Inflammatory macrophage treated with lipopolysaccharide for 1 hour (primary cell): ENCODE results near the gene LY6G6C.

Experiments
- DNase-seq, 2 donors: peaks; one replicate each; pipeline ENCODE4 v3.0.0-alpha.2; 2020 to 2022

LY6G6C gene, protein sequence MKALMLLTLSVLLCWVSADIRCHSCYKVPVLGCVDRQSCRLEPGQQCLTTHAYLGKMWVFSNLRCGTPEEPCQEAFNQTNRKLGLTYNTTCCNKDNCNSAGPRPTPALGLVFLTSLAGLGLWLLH

DNA sequence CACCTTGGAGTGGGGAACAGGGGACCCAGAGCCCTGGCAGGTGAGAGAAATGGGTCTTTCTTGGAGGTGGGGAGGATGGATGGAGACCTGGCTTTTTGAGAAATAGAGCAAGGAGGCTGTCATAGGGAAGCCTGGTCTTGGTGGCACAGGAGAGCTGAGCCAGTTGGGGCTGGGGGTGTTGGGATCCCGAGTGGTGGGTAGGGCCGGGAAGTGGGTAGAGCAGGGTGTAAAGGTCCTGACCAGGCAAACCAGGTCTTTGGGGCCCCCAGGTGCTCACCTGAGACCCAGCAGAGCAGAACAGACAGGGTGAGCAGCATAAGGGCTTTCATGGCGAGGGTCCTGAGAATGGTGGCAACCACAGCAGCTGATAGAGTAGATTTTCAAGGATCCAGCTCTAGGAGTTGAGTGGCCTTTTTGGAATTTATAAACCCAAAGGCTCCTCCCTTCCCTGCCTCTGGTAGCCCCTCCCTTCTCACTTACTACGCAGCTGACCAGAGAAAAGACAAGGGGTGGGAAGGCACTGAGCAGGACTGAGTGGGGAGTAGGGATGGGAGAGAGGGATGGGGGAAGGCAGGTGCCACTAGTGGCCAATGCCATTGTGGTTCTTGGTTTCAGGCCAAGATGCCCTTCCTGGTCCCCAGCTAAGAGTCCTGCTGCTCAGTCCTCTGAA is at the start of gene LY6G6C:
Gene LY6G6C, minus strand, starts transcription at position 396 of the 670 bp plus-strand sequence. Its CDS starts 67 bp downstream, at position 329.
- DNase-seq: no peak

DNA sequence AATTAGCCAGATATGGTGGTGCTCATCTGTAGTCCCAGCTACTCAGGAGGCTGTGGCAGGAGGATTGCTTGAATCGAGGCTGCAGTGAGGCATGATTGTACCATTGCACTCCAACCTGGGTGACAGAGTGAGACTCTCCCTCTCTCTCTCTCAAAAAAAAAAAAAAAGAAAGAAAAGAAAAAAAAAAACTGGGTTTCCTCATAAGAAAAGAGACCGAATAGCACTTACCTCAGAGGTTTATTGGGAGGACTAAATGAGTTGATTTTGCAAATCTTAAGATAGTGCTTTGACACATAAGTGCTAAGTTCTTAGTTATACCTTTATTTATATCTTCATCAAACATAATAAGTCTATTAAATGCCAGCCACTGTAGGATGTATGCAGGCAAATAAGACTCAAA is 49.3 kb upstream of the LY6G6C start:
- no peak for DNase-seq

DNA sequence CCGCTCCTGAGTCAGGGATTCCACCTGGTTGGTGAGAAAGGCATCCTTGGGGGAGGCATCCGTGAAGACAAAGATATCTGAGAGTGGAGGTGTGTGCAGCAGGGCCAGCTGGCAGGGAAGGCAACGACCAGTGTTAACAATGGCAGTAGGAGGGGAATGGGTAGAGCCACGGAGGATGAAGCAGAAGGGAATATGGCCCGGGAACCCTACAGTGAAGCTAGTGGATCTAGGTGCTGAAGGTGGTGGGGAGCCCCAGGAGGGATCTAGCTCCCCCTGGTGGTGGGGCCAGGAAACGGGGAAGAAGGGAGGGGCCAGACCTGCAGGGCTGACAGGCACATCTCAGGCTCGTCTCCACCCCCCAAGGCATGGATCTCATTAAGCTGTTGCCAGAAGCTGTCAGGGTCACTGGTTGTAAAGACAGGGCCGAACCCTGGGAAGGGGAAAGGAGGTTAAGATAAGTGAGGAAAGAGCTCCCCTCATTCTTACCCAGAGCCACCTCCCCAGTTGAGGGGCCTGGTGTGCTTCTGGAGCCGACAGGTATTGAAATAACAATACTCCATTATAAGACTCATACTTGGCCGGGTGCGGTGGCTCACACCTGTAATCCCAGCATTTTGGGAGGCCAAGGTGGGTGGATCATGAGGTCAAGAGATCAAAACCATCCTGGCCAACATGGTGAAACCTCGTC is 48.3 kb upstream of the LY6G6C start:
- peak; percentile 66 to 93 for DNase-seq

DNA sequence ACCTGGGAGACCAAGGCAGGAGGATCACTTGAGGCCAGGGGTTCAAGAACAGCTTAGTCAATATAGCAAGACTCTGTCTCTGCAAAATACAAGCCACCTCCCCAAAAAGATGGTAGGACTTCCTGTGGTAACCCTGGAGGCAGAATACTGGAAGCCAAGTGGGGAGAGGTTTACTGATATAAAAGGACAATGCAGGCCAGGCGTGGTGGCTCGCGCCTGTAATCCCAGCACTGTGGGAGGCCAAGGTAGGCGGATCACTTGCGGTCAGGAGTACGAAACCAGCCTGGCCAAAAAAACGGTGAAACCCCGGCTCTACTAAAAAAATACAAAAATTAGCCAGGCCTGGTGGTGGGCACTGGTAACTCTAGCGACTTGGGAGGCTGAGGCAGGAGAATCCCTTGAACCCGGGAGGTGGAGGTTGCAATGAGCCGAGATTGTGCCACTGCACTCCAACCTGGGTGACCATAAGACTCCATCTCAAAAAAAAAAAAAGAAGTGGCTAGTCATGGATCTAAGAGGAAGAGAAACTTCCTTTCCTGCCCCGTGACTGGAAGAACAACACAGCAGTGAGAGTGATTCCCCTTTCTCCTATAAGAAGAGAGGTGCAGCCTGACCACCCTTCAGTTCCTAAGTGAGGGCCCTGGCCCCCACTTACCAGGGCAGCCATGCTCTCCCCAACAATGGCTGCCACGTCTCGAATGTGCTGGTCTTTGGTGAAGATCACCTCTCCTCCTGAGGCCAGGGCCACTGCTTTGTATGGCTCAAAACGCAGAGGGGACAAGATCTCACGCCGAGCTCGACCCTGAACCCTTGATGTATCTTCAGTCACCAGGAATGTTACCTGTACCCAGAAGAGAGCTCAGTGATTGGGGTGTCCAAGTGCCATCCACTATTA is 47.1 kb upstream of the LY6G6C start:
- peak; percentile 69 to 83 for DNase-seq

DNA sequence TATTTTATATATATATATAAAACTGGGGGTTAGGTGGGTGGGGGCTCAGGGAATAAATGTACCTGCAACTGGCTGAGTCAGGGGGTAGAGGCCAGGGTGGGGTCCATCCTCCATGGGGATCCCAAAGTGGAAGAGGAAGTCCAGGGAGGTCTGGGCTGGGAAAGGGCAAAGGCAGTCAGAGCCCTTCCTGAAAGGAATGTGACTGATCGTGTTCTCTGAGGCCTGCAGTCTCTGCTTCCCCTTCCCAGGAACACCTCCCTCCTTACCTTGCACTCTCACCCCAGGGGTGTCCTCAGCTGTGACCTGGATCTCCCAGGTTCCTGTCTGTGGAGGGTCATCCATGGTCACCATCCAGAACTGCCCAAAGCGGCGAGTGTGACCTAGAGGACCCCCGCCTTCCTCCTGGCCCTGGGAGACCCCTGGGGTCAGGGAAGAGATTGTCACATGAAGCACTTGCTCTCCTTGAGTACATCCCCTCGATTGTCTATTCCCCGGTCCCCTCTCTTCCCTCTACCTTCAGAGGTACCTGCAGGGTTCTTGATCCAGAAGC is 45.6 kb upstream of the LY6G6C start:
- no peak for DNase-seq

DNA sequence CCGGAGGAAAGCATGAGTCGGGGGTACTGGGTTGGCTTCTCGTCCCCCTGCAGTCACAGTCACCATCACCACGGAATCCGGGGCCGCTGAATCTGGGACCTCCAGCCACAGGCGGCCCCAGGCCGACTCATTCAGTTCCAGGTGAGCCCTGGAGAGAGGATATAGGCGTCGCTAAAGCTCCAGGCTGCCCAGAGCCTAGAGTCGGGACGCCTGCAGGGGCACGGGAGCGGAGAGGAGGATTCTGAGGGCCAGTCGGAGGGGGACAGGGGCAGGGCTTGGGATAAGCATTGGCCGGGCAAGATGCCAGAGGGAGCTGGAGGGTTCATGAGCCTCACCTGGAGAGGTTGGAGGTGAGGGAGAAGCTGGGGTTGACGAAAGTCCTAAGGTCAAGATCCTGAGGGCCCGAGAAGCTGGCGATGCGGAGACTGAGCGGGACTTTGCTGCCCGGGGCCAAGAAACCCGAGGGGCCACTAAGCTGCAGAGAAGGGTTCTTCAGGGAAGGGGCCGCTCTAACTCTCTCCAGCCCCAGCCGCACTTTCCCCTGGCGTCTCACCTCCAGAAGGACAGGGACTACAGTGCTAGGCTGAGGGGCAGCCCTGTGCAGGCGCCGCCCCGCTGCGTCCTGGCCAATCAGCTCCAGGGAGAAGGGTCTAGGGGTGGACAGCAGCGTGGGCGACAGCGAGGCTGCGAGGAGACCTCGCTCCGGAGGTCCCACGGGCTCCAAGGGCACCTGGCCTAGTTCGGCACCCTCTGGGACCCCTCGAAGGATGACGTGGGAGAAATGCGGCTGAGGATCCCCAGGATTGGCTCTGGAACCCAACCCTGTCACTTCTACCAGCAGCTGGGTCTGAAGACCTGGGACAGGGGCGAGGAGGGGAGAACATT is 44.6 kb upstream of the LY6G6C start:
- no peak for DNase-seq

DNA sequence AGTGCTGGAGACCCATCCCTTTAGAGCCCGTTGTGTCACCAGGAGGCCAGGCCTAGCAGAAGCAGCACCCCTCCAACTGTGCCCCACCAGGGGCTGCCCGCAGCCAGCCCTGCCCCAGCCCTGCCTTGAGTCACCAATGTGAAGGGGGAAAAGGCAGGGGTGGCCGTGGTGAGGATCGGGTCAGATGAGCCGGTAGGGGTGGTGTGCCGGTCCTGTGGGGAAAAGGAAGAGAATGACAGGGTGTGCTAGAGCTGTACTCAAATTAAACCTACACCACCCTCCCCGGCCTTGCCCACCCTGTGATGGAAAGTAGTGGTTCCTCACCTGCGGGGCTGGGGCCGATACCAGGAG is 44.0 kb upstream of the LY6G6C start:
- DNase-seq: no peak

DNA sequence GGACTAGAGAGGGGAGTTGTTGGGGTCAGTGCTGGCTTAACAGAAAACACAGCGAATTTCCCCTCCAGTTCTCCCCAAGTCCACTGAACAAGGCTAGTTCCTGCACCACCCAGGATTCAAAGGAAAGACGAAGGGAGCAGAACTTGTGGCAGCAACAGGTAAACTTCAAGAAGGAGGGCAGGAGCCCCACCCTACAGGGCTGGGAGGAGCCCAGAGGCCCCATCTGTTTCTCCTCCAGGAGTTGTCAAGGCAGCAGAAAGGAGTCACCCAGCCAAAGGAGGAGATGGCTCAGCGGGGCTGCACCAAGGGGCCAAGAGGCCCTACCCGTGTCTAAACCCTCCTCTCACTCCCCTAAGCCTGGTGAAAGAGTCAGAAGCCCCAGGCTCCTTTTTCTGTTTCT is 42.7 kb upstream of the LY6G6C start:
- no peak for DNase-seq

DNA sequence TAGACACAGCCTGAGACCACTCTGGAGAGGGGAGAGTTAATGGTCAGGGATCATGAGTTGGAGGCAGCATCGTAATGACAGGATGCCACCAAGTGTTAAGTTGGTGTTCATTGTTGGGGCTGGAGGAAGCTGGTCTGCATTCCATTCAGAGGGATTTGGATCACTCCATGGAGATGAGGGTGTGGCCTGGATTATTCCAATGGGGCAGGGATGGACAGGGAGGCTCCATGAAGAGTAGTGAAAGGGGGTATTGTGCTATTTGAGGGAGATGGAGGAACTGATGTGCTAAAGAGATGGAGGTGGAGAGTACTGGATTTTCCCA is 42.0 kb upstream of the LY6G6C start:
- DNase-seq: no peak

DNA sequence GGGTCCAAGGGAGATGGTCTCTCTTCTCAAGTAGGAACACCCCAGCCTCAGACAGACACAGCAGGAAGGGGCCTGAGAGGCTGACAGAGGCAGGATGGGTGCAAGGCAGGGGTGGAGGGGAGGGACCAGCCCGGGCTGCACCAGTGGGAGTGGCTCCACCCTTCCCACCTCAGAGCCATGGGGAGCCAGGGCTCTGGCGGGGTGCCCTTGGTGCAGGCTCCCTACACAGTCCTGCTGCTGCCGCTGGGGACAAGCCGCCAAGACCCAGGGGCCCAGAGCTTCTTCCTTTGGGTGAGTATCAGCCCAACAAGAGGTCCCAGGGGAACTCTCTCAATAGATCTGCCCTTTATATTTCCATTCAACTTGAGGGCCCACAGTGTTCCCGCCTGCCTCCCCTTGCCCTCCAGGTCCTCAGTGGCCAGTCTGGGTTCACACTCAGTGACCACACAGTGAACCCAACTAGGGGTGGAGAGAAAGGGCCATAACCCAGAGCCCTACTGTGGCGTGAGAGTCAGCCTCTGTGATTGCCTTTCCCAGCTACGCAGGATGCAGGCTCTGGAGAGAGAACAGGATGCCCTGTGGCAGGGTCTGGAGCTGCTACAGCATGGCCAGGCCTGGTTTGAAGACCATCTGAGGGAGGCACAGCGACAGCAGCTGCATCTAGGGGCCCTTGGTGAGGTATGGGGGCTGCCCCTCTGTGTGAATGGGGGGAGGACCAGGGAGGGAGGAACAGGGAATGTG is 41.5 kb upstream of the LY6G6C start:
- no peak for DNase-seq

DNA sequence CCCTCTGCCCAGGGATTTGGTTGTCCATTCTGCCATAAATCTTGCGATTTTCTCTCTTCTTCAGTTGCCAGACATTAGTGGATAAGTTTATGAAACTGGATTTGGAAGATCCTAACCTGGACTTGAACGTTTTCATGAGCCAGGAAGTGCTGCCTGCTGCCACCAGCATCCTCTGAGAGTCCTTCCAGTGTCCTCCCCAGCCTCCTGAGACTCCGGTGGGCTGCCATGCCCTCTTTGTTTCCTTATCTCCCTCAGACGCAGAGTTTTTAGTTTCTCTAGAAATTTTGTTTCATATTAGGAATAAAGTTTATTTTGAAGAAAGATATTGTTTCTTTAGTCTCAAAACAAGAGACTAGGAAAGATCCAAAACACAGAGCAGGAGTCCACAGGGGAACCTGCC is 40.8 kb upstream of the LY6G6C start, which contains the start of gene SAPCD1:
Gene SAPCD1, plus strand, starts transcription at position 301 of the 400 bp plus-strand sequence. CDS start 399 bp downstream, outside the sequence.
- no peak for DNase-seq

DNA sequence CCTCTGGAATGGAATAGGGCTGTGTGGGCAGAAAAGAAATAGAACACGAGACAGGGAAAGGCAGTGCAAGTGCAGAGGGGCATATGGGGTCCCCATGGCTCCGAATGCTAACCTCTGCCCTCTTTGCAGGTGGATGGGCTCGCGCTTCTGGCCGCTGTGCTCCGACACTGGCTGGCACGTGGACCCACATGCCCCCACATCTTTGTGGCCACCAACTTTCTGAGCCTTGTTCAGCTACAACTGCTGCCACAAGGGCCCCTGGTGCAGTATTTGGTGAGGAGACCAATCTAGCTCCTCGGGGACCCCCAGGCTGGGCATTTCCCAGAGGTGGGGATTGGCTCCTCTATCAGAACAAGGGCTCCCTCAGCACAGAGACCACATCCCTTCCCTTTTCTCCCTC is 39.8 kb upstream of the LY6G6C start:
- no peak for DNase-seq

DNA sequence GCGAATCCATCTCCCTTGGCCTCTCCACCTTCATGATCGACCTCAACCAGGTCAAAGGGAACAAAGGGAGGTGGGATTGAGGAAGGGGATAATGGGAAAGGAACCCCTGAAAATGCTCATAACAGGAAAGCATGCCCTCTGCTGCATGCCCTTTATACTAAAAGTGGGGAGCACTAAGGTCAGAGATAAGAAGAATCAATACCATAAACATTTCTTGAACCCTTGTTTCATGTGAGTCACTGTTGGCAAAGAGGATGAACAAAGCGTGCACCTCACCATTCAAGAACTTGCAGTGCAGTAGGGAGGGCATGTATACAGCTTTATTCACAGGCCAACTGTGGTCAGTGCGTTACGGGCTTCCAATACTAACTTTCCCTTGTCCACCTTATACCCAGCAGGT is 39.2 kb upstream of the LY6G6C start:
- DNase-seq: no peak

DNA sequence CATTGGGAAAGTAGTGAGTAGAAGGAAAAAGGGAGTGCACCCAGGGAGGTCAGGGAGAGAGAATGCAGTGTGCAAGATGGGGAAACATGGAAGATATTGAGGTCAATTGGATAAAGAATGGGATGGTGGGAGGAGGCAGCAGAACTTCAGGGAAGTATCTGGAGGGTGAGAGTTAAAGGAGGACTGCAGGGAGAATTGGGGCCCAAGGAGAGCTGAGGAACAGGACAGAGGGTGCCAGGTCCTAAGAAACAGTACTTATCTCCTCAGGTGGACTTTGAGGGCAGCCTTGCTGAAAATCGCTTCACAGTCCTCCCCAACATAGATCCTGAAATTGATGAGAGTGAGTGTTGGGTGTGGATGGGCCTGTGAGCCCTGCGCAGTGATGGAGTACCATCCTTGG is 36.7 kb upstream of the LY6G6C start:
- DNase-seq: no peak

DNA sequence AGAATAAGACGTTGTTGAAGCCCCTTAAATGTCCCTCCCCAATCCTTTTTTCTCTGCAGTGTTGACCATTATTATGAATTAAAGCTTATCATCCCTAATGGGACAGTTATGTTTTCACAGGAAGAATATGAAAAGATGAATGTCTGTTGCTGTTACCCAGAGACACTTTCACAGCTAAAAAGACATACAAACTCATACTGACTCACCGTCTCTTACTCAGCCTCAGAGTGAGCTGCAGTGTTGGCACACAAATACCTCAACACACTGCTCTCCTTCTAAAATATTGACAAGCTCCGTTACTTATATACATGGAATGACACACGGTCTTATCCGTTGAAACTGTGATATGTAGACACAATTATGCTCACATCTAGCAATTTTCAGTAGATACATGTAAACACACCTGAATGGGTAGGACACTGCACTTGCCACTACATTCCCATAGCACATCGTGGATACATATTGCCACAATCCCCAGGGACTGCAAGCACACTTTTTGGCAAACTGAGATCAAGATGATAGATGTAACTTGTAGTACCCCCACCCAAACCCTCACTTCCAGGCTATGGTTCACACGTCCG is 31.3 kb upstream of the LY6G6C start:
- no peak for DNase-seq

DNA sequence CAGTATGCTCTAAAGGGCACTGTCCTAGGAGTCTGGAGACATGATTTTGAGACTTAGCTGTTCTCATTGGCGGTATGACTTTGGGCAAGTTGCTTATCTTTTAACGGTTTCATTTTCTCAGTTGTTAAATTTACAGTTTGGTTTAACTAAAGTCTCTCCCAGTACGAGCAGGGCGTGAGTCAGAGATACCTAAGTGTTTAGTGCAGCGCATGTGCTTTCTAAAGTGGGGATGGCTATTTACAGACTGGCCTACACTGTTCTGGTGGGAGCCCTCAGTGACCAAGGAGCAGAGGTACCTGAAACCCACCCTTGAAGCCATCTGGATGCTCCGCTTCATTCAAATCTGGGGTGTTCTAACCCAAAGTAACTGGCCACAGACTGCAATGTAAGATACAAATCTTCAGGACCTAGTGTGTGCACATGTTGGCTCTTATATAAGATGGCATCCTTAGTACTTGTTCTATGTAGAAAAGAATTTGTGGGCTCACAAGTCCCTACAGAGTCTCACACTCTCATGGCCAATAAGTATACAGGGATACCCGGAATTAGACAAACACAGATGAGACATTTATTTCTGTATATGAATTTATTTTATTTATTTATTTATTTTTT is 29.0 kb upstream of the LY6G6C start:
- DNase-seq: no peak

DNA sequence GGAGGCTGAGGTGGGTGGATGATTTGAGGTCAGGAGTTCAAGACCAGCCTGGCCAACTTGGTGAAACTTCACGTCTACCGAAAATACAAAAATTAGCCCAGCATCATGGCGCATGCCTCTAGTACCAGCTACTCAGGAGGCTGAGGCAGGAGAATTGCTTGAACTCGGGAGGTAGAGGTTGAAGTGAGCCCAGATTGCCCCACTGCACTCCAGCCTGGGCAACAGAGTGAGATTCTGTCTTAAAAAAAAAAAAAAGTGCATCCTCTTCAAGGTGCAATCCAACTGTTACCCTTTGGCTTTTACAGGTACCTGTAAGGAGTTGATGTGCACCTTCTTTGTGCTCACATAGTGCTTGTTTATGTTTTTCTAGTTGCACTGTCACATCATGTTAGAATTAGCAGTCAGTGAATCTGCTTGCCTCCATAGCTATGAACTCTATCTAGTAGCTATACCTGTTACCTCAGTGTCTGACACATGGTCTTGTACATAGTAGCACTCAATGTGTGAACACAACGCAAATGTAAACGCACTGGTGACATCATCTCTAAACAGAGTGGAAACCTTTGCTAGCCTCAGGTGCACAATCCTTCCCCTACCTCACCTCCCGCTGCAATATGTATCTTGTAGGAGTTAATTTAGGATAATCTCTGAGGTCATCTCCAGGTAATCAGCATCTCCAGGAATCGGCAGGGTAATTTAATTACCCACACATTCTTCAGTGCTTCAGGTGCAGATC is 27.9 kb upstream of the LY6G6C start:
- no peak for DNase-seq

DNA sequence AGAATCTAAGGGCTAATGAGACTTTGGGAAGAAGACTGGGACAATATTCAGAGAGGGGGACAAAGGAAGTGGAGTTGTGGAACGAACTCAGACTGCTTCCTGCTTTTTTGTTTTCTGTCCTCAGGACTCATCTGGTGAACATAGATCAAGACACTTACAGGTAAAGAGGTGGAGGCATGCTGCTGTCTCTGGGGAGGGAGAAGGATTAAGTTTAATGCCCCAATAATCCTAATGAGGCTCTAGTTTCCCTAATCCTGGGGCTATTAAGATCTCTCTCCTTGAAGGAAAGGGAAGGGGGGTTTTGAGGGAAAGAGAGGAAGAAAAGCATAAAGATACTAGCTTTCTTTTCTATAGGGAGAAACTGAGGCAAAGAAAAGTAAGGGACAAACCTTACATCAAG is 22.9 kb upstream of the LY6G6C start:
- DNase-seq: no peak

DNA sequence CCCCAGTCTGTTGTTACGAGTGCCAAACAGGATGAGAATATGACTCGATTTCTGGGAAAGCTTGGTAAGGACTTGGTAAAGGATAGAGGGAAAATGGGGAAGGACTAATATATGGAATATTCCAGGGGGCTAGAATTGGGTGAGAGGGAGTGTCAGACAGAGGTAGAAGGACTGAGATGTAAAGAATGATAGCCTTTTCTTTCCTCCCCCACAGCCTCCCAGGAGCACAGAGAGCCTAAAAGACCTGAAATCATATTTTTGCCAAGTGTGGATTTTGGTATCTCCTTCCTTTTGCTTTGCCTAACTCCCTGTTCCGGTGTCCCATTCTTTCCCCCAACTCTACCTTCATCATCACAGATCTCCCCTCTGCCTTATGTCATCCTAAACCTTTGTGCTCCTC is 21.3 kb upstream of the LY6G6C start:
- DNase-seq: no peak

DNA sequence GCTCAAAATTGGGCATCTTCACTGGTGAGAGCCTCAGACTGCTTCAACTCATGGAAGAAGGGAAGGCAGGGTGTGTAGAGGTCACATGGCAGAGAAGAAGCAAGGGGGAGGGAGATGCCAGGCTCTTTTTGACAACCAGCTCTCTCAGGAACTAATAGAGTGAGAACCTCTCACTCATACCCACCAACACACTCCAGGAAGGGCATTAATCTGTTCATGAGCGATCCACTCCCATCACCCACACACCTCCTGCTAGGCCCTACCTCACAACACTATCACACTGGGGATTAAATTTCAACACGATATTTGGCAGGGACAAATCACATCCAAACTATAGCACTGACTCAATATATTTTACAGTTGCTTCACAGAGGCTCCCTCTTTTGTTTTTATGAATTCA is 20.3 kb upstream of the LY6G6C start:
- no peak for DNase-seq
